OCI-LY7 (cell line): ENCODE results near the gene GPR63. TPM values are rescaled to one million over a fixed set of nuclear protein-coding genes. Genes with fewer than 3 reads are reported as not detected.

ENCODE experiments used
- BruUV-seq: library from RNA; stranded (reverse); fragments of 400-500 nt; replicated peaks from 2 replicates; lab custom pipeline; 2021; lab: Mats Ljungman, UMichigan
- CTCF ChIA-PET: fragments of 300-600 bp; sonication (Branson Sonifier 250); formaldehyde crosslinking; loops from one replicate; lab custom pipeline; 2022; ENCODE audit warnings: antibody characterized with exemption; ENCODE audit not compliant: unreplicated experiment; lab: Charles Lee
- POLR2A ChIA-PET: fragments of 300-600 bp; sonication (Branson Sonifier 250); formaldehyde crosslinking; loops from one replicate; lab custom pipeline; 2022; ENCODE audit warnings: antibody characterized with exemption; lab: Charles Lee
- DNase-seq: peaks from one replicate; pipeline ENCODE4 v3.0.0-alpha.2; 2015; ENCODE audit warnings: low spot score
- H2AFZ ChIP-seq: fragments of 200-600 bp; sonication (generic), shearing (Covaris generic); 2 replicates; pipeline ENCODE4 v1.6.1; 2014; ENCODE audit warnings: mild to moderate bottlenecking, antibody characterized with exemption, low read length, moderate library complexity
- H3K27ac ChIP-seq: fragments of 200-600 bp; sonication (generic); 2 replicates; pipeline ENCODE4 v1.5.1; 2014; ENCODE audit warnings: mixed run types, low read depth, mild to moderate bottlenecking, moderate library complexity, low read length, inconsistent platforms; ENCODE audit not compliant: poor library complexity, severe bottlenecking
- H3K36me3 ChIP-seq: fragments of 200-600 bp; sonication (generic); 2 replicates; pipeline ENCODE4 v1.6.1; 2014; ENCODE audit warnings: mild to moderate bottlenecking, antibody characterized with exemption, low read length, moderate library complexity, mixed read lengths; ENCODE audit not compliant: insufficient read depth
- H3K4me1 ChIP-seq: fragments of 200-600 bp; sonication (generic); 2 replicates; pipeline ENCODE4 v1.5.1; 2014; ENCODE audit warnings: mild to moderate bottlenecking, low read length; ENCODE audit not compliant: insufficient read depth, poor library complexity, severe bottlenecking
- H3K4me2 ChIP-seq: fragments of 200-600 bp; sonication (generic); 2 replicates; pipeline ENCODE4 v1.6.1; 2014; ENCODE audit warnings: mild to moderate bottlenecking, low read length
- H3K4me3 ChIP-seq: fragments of 200-600 bp; sonication (generic); 2 replicates; pipeline ENCODE4 v1.5.1; 2014; ENCODE audit warnings: mild to moderate bottlenecking, low read depth, low read length; ENCODE audit not compliant: poor library complexity, severe bottlenecking
- H3K79me2 ChIP-seq: fragments of 200-600 bp; sonication (generic); 2 replicates; pipeline ENCODE4 v1.6.1; 2016; ENCODE audit warnings: low read depth, mild to moderate bottlenecking, low read length, moderate library complexity, mixed read lengths; ENCODE audit not compliant: insufficient read depth
- H3K9me2 ChIP-seq: fragments of 200-600 bp; sonication (generic); 2 replicates; pipeline ENCODE4 v1.6.1; 2016; ENCODE audit warnings: mild to moderate bottlenecking, low read length, mixed read lengths; ENCODE audit not compliant: insufficient read depth
- H3K9me3 ChIP-seq: fragments of 200-600 bp; sonication (generic); 2 replicates; pipeline ENCODE4 v1.6.1; 2014; ENCODE audit warnings: mild to moderate bottlenecking, mixed run types, low read length, mixed read lengths
- H4K20me1 ChIP-seq: fragments of 200-600 bp; sonication (generic); 2 replicates; pipeline ENCODE4 v1.6.1; 2014; ENCODE audit warnings: mild to moderate bottlenecking, antibody characterized with exemption, low read length, moderate library complexity, mixed read lengths; ENCODE audit not compliant: insufficient read depth
- EZH2phosphoT487 ChIP-seq: fragments of 200-600 bp; sonication (generic); IDR thresholded peaks from 2 replicates; pipeline ENCODE4 v1.6.1; 2018; ENCODE audit warnings: low read depth, borderline replicate concordance, mild to moderate bottlenecking, mixed run types, antibody characterized with exemption, low read length, moderate library complexity, mixed read lengths
- intact Hi-C: fragments of 100-400 bp; cut with micrococcal nuclease; formaldehyde crosslinking; loops from one replicate; pipeline ENCODE4 v1.10.0; 2022; ENCODE audit not compliant: unreplicated experiment
- total RNA-seq, 2 experiments: library from RNA; depleted of rRNA in 1 of 2; stranded (reverse); fragments of >200 nt in 1 of 2; shearing (Covaris generic) in 1 of 2; gene quantifications; 2 replicates each; pipeline ENCODE4 v1.2.3, GENCODE V29; 2014 to 2022
- TF ChIP-seq, protein P1 (sequence below): fragments of 200-600 bp; sonication (generic); conservative IDR thresholded peaks from 2 replicates; pipeline ENCODE4 v1.5.1; 2014; ENCODE audit warnings: mild to moderate bottlenecking, antibody characterized with exemption, low read length, moderate library complexity, mixed read lengths

The GPR63 gene
- total RNA-seq, 2 experiments from 2014 or later, result 1.0 to 1.6 TPM

DNA sequence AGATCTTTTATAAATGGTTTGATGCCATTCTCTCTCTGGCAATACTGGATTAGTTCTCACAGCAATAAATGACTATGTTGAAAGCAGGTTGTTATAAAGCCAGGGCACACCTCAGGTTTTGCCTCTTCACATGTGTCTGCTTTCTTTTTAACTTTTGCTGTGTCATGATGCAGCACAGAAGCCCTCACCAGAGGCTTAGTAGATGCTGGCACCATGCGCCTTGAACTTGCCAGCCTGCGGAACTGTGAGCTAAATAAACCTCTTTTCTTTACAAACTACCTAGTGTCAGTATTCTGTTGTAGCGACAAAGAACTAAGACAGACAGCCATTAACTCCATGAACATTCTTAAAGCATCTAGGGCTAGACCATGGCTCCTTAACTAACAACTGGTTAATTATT is 15.3 kb upstream of the GPR63 start:
- BruUV-seq, result no TSS peak
- Histone ChIP-seq H4K20me1 (no peaks in the 10 kb centered on the region), H3K79me2 (no peaks in the 10 kb centered on the region), H3K4me2 (no peak overlapping the region), H3K9me3 (0 out of 2 replicates have a peak, but pooled peaks cover 2% of the 10 kb centered on the region), H3K4me3 (no peak overlapping the region), H3K4me1 (no peaks in the 10 kb centered on the region), H3K27ac (no peak overlapping the region), H2AFZ (no peak overlapping the region), H3K36me3 (no peaks in the 10 kb centered on the region), H3K9me2 (no peaks in the 10 kb centered on the region)
- ChIA-PET CTCF (no interaction called here), POLR2A (no interaction called here)
- no peak for DNase-seq
- no peak for TF ChIP-seq EZH2phosphoT487
- TF ChIP-seq, protein P1, sequence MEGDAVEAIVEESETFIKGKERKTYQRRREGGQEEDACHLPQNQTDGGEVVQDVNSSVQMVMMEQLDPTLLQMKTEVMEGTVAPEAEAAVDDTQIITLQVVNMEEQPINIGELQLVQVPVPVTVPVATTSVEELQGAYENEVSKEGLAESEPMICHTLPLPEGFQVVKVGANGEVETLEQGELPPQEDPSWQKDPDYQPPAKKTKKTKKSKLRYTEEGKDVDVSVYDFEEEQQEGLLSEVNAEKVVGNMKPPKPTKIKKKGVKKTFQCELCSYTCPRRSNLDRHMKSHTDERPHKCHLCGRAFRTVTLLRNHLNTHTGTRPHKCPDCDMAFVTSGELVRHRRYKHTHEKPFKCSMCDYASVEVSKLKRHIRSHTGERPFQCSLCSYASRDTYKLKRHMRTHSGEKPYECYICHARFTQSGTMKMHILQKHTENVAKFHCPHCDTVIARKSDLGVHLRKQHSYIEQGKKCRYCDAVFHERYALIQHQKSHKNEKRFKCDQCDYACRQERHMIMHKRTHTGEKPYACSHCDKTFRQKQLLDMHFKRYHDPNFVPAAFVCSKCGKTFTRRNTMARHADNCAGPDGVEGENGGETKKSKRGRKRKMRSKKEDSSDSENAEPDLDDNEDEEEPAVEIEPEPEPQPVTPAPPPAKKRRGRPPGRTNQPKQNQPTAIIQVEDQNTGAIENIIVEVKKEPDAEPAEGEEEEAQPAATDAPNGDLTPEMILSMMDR, result no peak
- intact Hi-C loops, result no loop called here

DNA sequence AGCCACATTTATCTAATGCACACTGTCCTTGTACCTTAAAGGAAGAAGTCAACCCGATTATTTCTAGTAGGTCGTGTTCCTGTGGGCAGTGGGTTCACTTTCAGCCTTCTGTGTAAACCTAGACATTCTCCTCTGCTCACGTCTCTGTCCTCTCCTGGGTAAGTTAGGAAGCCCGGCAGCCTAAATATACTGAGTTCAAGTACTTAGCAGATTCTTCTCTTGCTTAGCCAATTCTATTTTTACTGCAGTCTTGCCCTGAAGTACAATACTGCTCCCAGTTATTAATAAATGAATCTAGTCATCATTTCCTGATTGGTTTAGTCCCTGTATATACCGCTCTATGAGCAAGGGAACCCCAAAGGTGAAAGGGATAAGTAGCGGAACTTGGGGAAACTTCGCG is 14.6 kb upstream of the GPR63 start:
- Histone ChIP-seq H3K36me3 (no peaks in the 10 kb centered on the region), H2AFZ (no peak overlapping the region), H3K27ac (no peak overlapping the region), H3K79me2 (no peaks in the 10 kb centered on the region), H3K9me2 (no peaks in the 10 kb centered on the region), H3K9me3 (0 out of 2 replicates have a peak, but pooled peaks cover 7% of the 10 kb centered on the region), H3K4me1 (no peaks in the 10 kb centered on the region), H3K4me3 (no peak overlapping the region), H3K4me2 (no peak overlapping the region), H4K20me1 (no peaks in the 10 kb centered on the region)
- DNase-seq, result no peak
- TF ChIP-seq, protein P1, result no peak
- TF ChIP-seq EZH2phosphoT487, result no peak
- ChIA-PET POLR2A (no interaction called here), CTCF (no interaction called here)
- intact Hi-C loops, result no loop called here
- BruUV-seq, result no TSS peak

DNA sequence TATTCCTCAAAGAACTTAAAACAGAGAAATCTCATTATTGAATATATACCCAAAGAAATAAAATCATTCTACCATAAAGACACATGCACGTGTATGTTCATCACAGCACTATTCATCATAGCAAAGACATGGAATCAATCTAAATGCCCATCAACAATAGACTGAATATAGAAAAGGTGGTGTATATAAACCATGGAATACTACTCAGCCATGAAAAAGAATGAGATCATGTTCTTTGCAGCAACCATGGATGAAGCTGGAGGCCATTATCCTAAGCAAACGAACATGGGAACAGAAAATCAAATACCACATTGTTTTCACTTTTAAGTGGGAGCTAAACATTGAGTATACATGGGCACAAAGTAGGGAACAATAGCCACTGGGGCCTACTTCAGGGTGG is 12.3 kb upstream of the GPR63 start:
- H3K79me2 ChIP-seq, result no peaks in the 10 kb centered on the region
- H3K27ac ChIP-seq, result no peak overlapping the region
- H3K9me3 ChIP-seq, result 0 out of 2 replicates have a peak, but pooled peaks cover 7% of the 10 kb centered on the region
- BruUV-seq, result no TSS peak
- CTCF ChIA-PET, result no interaction called here
- no peak for DNase-seq
- H3K4me2 ChIP-seq, result no peak overlapping the region
- H3K36me3 ChIP-seq, result no peaks in the 10 kb centered on the region
- POLR2A ChIA-PET, result interaction anchor here (0.6 to 1.0 kb wide), 4 partner anchors 22 to 724 kb away, joined by 3 read pairs; partner anchors contain the start of gene UFL1
- intact Hi-C loops, result no loop called here
- no peak for TF ChIP-seq EZH2phosphoT487
- TF ChIP-seq, protein P1, result no peak
- no peaks in the 10 kb centered on the region for H3K4me1 ChIP-seq
- H3K9me2 ChIP-seq, result no peaks in the 10 kb centered on the region
- no peak overlapping the region for H2AFZ ChIP-seq
- no peaks in the 10 kb centered on the region for H4K20me1 ChIP-seq
- H3K4me3 ChIP-seq, result no peak overlapping the region
